ENCODE measurements around the gene DDX19B.
"Not testable (repeated sequence)": the region's sequence is repeated elsewhere in the genome, so short reads cannot be mapped to it uniquely, and the experiment has no call there.

DDX19B gene

GRCh38 chr16:70301121-70301520, 2.1 kb downstream of the DDX19B start:
- no peak overlapping the region for H3K9ac ChIP-seq (ENCODE audit: low read depth, low read length)
- no peak overlapping the region for H2AFZ ChIP-seq (ENCODE audit: low read depth, low read length)
- DNase-seq (no peak), ATAC-seq (ENCODE audit: insufficient read depth, low read depth) (no peak)
- H3K36me3 ChIP-seq (ENCODE audit: insufficient read depth, low read length), result no peaks in the 10 kb centered on the region
- TF ChIP-seq CTCF (IDR thresholded peaks at IDR 0.05; ENCODE audit: borderline replicate concordance, extremely low read depth, low read length, poor library complexity, severe bottlenecking), result no peak
- no peak for TF ChIP-seq EZH2 (IDR thresholded peaks at IDR 0.05; ENCODE audit: borderline replicate concordance, low read depth, low read length, severe bottlenecking)
- H3K27ac ChIP-seq (ENCODE audit: low read length), result no peak overlapping the region
- H3K4me3 ChIP-seq (ENCODE audit: low read depth in 1 of 2, low read length in 2 of 2), result no peak overlapping the region
- peaks cover 13% of the 10 kb centered on the region for H3K9me3 ChIP-seq (ENCODE audit: insufficient read depth, low read length, severe bottlenecking)
- no peaks in the 10 kb centered on the region for H3K27me3 ChIP-seq (ENCODE audit: insufficient read depth, low read length, poor library complexity)
- no peaks in the 10 kb centered on the region for H4K20me1 ChIP-seq (ENCODE audit: insufficient read depth, low read length)
- H3K79me2 ChIP-seq (ENCODE audit: insufficient read depth, low read length), result no peaks in the 10 kb centered on the region
- no peaks in the 10 kb centered on the region for H3K4me1 ChIP-seq (ENCODE audit: insufficient read depth, low read length)
- no peak overlapping the region for H3K4me2 ChIP-seq (ENCODE audit: insufficient read depth, low read length)

- Histone ChIP-seq H2AFZ (ENCODE audit: low read depth, low read length) (no peak overlapping the region), H4K20me1 (ENCODE audit: insufficient read depth, low read length) (no peaks in the 10 kb centered on the region), H3K9ac (ENCODE audit: low read depth, low read length) (no peak overlapping the region), H3K36me3 (ENCODE audit: insufficient read depth, low read length) (no peaks in the 10 kb centered on the region), H3K4me3 (ENCODE audit: low read depth in 1 of 2, low read length in 2 of 2) (no peak overlapping the region), H3K27ac (ENCODE audit: low read length) (no peak overlapping the region), H3K27me3 (ENCODE audit: insufficient read depth, low read length, poor library complexity) (no peaks in the 10 kb centered on the region), H3K9me3 (ENCODE audit: insufficient read depth, low read length, severe bottlenecking) (peaks cover 13% of the 10 kb centered on the region), H3K4me2 (ENCODE audit: insufficient read depth, low read length) (no peak overlapping the region), H3K4me1 (ENCODE audit: insufficient read depth, low read length) (no peaks in the 10 kb centered on the region), H3K79me2 (ENCODE audit: insufficient read depth, low read length) (no peaks in the 10 kb centered on the region)
- TF ChIP-seq CTCF (IDR thresholded peaks at IDR 0.05; ENCODE audit: borderline replicate concordance, extremely low read depth, low read length, poor library complexity, severe bottlenecking) (no peak), EZH2 (IDR thresholded peaks at IDR 0.05; ENCODE audit: borderline replicate concordance, low read depth, low read length, severe bottlenecking) (no peak)
- DNase-seq (no peak), ATAC-seq (ENCODE audit: insufficient read depth, low read depth) (no peak)
Observed at GRCh38 chr16:70302745-70303144, 3.8 kb downstream of the DDX19B start.

GRCh38 chr16:70304892-70305448, 6.0 kb downstream of the DDX19B start:
- peaks cover 13% of the 10 kb centered on the region for H3K9me3 ChIP-seq (ENCODE audit: insufficient read depth, low read length, severe bottlenecking)
- TF ChIP-seq CTCF (IDR thresholded peaks at IDR 0.05; ENCODE audit: borderline replicate concordance, extremely low read depth, low read length, poor library complexity, severe bottlenecking), result no peak
- TF ChIP-seq EZH2 (IDR thresholded peaks at IDR 0.05; ENCODE audit: borderline replicate concordance, low read depth, low read length, severe bottlenecking), result no peak
- no peaks in the 10 kb centered on the region for H3K36me3 ChIP-seq (ENCODE audit: insufficient read depth, low read length)
- H3K4me3 ChIP-seq (ENCODE audit: low read depth in 1 of 2, low read length in 2 of 2), result no peak overlapping the region
- H3K4me2 ChIP-seq (ENCODE audit: insufficient read depth, low read length), result no peak overlapping the region
- H4K20me1 ChIP-seq (ENCODE audit: insufficient read depth, low read length), result no peaks in the 10 kb centered on the region
- DNase-seq (no peak), ATAC-seq (ENCODE audit: insufficient read depth, low read depth) (no peak)
- H3K79me2 ChIP-seq (ENCODE audit: insufficient read depth, low read length), result no peaks in the 10 kb centered on the region
- no peak overlapping the region for H2AFZ ChIP-seq (ENCODE audit: low read depth, low read length)
- no peaks in the 10 kb centered on the region for H3K4me1 ChIP-seq (ENCODE audit: insufficient read depth, low read length)
- no peak overlapping the region for H3K27ac ChIP-seq (ENCODE audit: low read length)
- no peaks in the 10 kb centered on the region for H3K27me3 ChIP-seq (ENCODE audit: insufficient read depth, low read length, poor library complexity)
- H3K9ac ChIP-seq (ENCODE audit: low read depth, low read length), result no peak overlapping the region

- TF ChIP-seq EZH2 (IDR thresholded peaks at IDR 0.05; ENCODE audit: borderline replicate concordance, low read depth, low read length, severe bottlenecking) (no peak), CTCF (IDR thresholded peaks at IDR 0.05; ENCODE audit: borderline replicate concordance, extremely low read depth, low read length, poor library complexity, severe bottlenecking) (no peak)
- Histone ChIP-seq H2AFZ (ENCODE audit: low read depth, low read length) (no peak overlapping the region), H3K4me1 (ENCODE audit: insufficient read depth, low read length) (no peaks in the 10 kb centered on the region), H3K27ac (ENCODE audit: low read length) (no peak overlapping the region), H3K4me3 (ENCODE audit: low read depth in 1 of 2, low read length in 2 of 2) (no peak overlapping the region), H3K4me2 (ENCODE audit: insufficient read depth, low read length) (no peak overlapping the region), H3K9ac (ENCODE audit: low read depth, low read length) (no peak overlapping the region), H3K79me2 (ENCODE audit: insufficient read depth, low read length) (no peaks in the 10 kb centered on the region), H4K20me1 (ENCODE audit: insufficient read depth, low read length) (no peaks in the 10 kb centered on the region), H3K27me3 (ENCODE audit: insufficient read depth, low read length, poor library complexity) (no peaks in the 10 kb centered on the region), H3K36me3 (ENCODE audit: insufficient read depth, low read length) (no peaks in the 10 kb centered on the region), H3K9me3 (ENCODE audit: insufficient read depth, low read length, severe bottlenecking) (no peaks in the 10 kb centered on the region)
- no peak for ATAC-seq (ENCODE audit: insufficient read depth, low read depth)
- DNase-seq, result no peak
Observed at GRCh38 chr16:70306880-70307279, 7.9 kb downstream of the DDX19B start.

- H2AFZ ChIP-seq (ENCODE audit: low read depth, low read length); H4K20me1 ChIP-seq (ENCODE audit: insufficient read depth, low read length); H3K27ac ChIP-seq (ENCODE audit: low read length); H3K4me2 ChIP-seq (ENCODE audit: insufficient read depth, low read length); H3K4me3 ChIP-seq (ENCODE audit: low read depth in 1 of 2, low read length in 2 of 2); H3K36me3 ChIP-seq (ENCODE audit: insufficient read depth, low read length); H3K4me1 ChIP-seq (ENCODE audit: insufficient read depth, low read length); H3K9ac ChIP-seq (ENCODE audit: low read depth, low read length); H3K27me3 ChIP-seq (ENCODE audit: insufficient read depth, low read length, poor library complexity); H3K9me3 ChIP-seq (ENCODE audit: insufficient read depth, low read length, severe bottlenecking); DNase-seq; ATAC-seq (ENCODE audit: insufficient read depth, low read depth); H3K79me2 ChIP-seq (ENCODE audit: insufficient read depth, low read length): not testable (repeated sequence)
Observed at GRCh38 chr16:70307726-70308125, 8.7 kb downstream of the DDX19B start.

Data from DND-41 (cell line).